Cardiac fibroblast (primary cell): ENCODE measurements around the gene TNK2.
A peak's percentile ranks its signal among the peaks of the same experiment; 100 is the strongest.
"Not testable (repeated sequence)": the region's sequence is repeated elsewhere in the genome, so short reads cannot be mapped to it uniquely, and the experiment has no call there.

ENCODE experiments used
- DNase-seq, 2 donors: peaks; one replicate each; pipeline versions ENCODE4 v3.0.0 to v3.0.0-alpha.2; 2010; ENCODE audit warnings: low read depth in 2 of 2
- H3K4me3 ChIP-seq, 2 donors: replicated peaks in 1 of 2; 1 replicate in 1 of 2; 2 replicates in 1 of 2; pipeline ENCODE4 v1.5.1; 2011; ENCODE audit warnings: low read depth in 2 of 2, low read length in 2 of 2, mild to moderate bottlenecking in 2 of 2, moderate library complexity in 1 of 2
- CTCF ChIP-seq: IDR thresholded peaks from one replicate; pipeline ENCODE4 v1.5.1; 2011; ENCODE audit warnings: low read depth, mild to moderate bottlenecking, low read length, inconsistent platforms

The TNK2 gene

GRCh38 chr3:195903950-195904290 is 4.4 kb downstream of the TNK2 start:
- no peak for TF ChIP-seq CTCF
- no peak for DNase-seq
- H3K4me3 ChIP-seq = no peak overlapping the region

GRCh38 chr3:195902634-195903033 is 5.7 kb downstream of the TNK2 start:
- H3K4me3 ChIP-seq, DNase-seq: not testable (repeated sequence)

GRCh38 chr3:195901836-195902585 is 6.3 kb downstream of the TNK2 start:
- DNase-seq, H3K4me3 ChIP-seq: not testable (repeated sequence)

DNA sequence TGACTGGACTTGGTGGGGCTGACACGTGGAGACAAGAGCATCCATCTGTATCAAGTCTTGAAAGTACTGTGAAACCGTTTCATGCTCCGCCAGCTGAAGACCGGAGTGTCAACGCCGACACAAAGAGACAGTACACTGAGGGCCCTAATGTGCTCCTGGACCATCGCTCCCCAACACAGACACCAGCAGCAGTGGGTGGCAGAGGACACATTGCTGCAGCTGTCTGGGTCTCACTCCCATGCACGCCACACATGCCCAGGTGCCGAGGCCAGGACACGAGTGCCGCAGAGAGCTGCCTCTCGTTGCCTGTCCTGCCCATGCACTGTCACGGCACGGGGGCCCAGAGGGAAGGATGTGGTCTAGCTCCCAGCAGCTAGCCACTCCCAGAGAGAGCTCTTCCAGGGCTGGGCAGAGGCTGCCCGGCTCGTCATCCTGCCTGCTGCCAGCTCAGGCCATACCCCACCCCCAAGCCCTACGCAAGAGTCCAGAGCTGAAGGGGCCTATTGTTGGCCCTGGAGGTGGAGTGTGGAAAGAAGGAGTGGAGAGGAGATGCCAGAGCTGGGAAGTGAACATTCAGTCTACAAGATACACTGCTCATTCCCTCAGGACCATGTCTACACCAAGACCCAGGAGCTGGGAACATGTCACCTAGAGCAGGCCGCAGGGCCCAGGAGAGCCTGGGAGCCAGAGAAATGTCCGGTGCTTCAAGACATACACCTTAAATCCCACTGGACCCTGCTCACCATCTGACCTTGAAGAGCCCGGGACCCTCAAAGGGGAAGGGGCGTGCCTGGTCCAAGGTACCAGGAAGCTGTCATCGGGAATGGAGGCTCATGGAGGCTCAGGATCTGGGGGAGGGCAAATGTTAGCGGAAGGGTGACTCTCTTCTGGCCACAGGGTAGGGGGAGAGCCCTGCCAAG is 7.7 kb downstream of the TNK2 start:
- H3K4me3 ChIP-seq = no peak overlapping the region
- peak in 1 of 2 donors; percentile 86 for DNase-seq

GRCh38 chr3:195899701-195900435 is 8.5 kb downstream of the TNK2 start:
- no peak for TF ChIP-seq CTCF
- DNase-seq = no peak
- H3K4me3 ChIP-seq = no peak overlapping the region

More for the DNA sequence above, 7.7 kb downstream of the TNK2 start:
- no peak for TF ChIP-seq CTCF

GRCh38 chr3:195897853-195898415 is 10.4 kb downstream of the TNK2 start:
- TF ChIP-seq CTCF = no peak
- DNase-seq = no peak
- no peak overlapping the region for H3K4me3 ChIP-seq

- H3K4me3 ChIP-seq = peak overlapping the region in 1 of 2 donors; percentile 4
- peak; percentile 67 to 75 for DNase-seq
- TF ChIP-seq CTCF = no peak
Observed at GRCh38 chr3:195897081-195897852, 11.1 kb downstream of the TNK2 start.
